Nephron (organoid): ENCODE measurements around the gene UBAP2L.

Experiments used
- H3K27ac Mint-ChIP-seq, 3 experiments: 2 replicates each; pipeline ENCODE4 v1.8.0; 2020; ENCODE audit warnings: mixed read lengths in 3 of 3, mild to moderate bottlenecking in 2 of 3, moderate library complexity in 1 of 3
- H3K27me3 Mint-ChIP-seq: 2 replicates; pipeline ENCODE4 v1.8.0; 2021; ENCODE audit warnings: low read depth, mild to moderate bottlenecking, moderate library complexity, mixed read lengths
- H3K36me3 Mint-ChIP-seq: 2 replicates; pipeline ENCODE4 v1.8.0; 2020; ENCODE audit warnings: low read depth, mixed read lengths
- H3K4me1 Mint-ChIP-seq: 2 replicates; pipeline ENCODE4 v1.8.0; 2020; ENCODE audit warnings: mixed read lengths
- H3K4me3 Mint-ChIP-seq, 3 experiments: 2 replicates each; pipeline ENCODE4 v1.8.0; 2020; ENCODE audit warnings: mild to moderate bottlenecking in 3 of 3, mixed read lengths in 3 of 3, moderate library complexity in 2 of 3
- H3K9me3 Mint-ChIP-seq: 2 replicates; pipeline ENCODE4 v1.8.0; 2020; ENCODE audit warnings: mixed read lengths
- TF ChIP-seq, protein P1 (sequence below), 3 experiments: fragments of 200-600 bp; sonication (generic); IDR thresholded peaks; one replicate each; pipeline ENCODE4 v1.5.0; 2021; ENCODE audit warnings: antibody characterized with exemption in 3 of 3; ENCODE audit not compliant: unreplicated experiment in 3 of 3

Gene UBAP2L

DNA sequence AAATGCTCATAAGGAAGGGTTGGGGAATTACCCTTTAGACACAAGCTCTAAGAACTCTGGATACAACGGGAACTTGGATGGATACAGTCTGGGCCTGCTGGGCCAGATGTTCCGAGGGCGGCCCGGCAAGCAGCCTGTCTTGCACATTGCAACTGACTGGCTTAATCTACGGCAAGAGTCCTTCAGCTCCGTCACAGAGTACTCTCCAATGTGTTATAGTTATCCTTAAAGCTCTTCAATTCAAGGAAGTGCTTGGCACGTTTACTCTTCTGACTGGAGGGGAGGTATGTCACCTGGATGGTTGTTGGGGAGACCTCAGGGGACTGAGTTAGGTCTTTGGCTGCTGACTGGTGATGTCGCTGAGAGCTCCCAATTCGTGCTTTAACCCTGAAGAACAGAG lies 13.5 kb upstream of the UBAP2L start:
- Mint-ChIP-seq H3K4me1 (no peaks in the 10 kb centered on the region), H3K27ac (no peak overlapping the region), H3K27me3 (no peaks in the 10 kb centered on the region), H3K36me3 (peaks cover 52% of the 10 kb centered on the region), H3K9me3 (no peaks in the 10 kb centered on the region), H3K4me3 (no peak overlapping the region)
- TF ChIP-seq, protein P1, sequence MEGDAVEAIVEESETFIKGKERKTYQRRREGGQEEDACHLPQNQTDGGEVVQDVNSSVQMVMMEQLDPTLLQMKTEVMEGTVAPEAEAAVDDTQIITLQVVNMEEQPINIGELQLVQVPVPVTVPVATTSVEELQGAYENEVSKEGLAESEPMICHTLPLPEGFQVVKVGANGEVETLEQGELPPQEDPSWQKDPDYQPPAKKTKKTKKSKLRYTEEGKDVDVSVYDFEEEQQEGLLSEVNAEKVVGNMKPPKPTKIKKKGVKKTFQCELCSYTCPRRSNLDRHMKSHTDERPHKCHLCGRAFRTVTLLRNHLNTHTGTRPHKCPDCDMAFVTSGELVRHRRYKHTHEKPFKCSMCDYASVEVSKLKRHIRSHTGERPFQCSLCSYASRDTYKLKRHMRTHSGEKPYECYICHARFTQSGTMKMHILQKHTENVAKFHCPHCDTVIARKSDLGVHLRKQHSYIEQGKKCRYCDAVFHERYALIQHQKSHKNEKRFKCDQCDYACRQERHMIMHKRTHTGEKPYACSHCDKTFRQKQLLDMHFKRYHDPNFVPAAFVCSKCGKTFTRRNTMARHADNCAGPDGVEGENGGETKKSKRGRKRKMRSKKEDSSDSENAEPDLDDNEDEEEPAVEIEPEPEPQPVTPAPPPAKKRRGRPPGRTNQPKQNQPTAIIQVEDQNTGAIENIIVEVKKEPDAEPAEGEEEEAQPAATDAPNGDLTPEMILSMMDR (IDR thresholded peaks at IDR 0.05; ENCODE audit: unreplicated experiment in 3 of 3), result no peak

DNA sequence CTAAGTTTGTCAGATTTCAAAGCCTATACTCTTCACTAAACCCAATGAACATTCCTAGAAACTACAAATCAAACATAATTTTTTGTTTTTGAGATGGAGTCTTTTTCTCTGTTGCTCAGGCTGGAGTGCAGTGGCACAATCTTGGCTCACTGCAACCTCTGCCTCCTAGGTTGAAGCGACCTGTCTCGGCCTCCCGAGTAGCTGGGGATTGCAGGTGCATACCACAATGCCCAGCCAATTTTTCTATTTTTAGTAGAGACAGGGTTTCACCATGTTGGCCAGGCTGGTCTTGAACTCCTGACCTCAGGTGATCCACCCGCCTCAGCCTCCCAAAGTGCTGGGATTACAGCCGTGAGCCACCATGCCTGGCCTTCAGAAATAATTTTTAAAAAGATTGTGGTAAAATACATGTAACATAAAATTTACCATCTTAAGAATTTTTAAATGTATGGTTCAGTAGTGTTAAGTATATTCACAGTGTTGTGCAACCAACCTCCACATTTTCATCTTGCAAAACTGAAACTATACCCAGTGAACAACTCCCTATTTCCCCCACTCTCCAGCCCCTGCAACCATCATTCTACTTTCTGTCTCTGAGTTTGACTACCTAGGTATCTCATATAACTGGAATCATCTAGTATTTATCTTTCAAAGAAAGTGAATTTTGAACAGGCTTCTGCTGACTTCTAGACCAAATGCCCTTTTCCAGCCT lies 11.9 kb upstream of the UBAP2L start:
- H3K4me3 Mint-ChIP-seq, result no peak overlapping the region
- H3K4me1 Mint-ChIP-seq, result no peaks in the 10 kb centered on the region
- TF ChIP-seq, protein P1 (IDR thresholded peaks at IDR 0.05; ENCODE audit: unreplicated experiment in 3 of 3), result no peak
- peaks cover 66% of the 10 kb centered on the region for H3K36me3 Mint-ChIP-seq
- H3K27me3 Mint-ChIP-seq, result no peaks in the 10 kb centered on the region
- no peaks in the 10 kb centered on the region for H3K9me3 Mint-ChIP-seq
- H3K27ac Mint-ChIP-seq, result no peak overlapping the region

DNA sequence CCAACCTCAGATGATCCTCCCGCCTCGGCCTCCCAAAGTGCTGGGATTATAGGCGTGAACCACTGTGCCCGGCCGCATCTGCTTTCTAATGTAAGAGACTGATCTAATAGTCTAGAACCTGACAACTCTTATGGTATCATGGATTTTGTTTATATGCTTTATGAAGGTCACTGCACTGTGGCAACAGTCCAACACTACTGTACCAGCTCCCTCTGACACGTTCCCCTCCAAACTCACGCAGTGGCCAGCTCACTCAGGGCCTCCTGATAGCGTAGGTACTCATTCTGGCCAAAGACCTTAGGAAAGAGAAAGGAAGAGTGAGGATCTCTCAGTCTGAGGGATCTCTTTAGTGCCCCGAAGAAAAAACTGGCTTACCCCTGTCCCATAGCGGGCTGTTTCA lies 8.7 kb upstream of the UBAP2L start:
- H3K9me3 Mint-ChIP-seq, result no peaks in the 10 kb centered on the region
- TF ChIP-seq, protein P1 (IDR thresholded peaks at IDR 0.05; ENCODE audit: unreplicated experiment in 3 of 3), result no peak
- peaks cover 68% of the 10 kb centered on the region for H3K36me3 Mint-ChIP-seq
- H3K27ac Mint-ChIP-seq, result no peak overlapping the region
- no peaks in the 10 kb centered on the region for H3K27me3 Mint-ChIP-seq
- H3K4me3 Mint-ChIP-seq, result no peak overlapping the region
- no peaks in the 10 kb centered on the region for H3K4me1 Mint-ChIP-seq

DNA sequence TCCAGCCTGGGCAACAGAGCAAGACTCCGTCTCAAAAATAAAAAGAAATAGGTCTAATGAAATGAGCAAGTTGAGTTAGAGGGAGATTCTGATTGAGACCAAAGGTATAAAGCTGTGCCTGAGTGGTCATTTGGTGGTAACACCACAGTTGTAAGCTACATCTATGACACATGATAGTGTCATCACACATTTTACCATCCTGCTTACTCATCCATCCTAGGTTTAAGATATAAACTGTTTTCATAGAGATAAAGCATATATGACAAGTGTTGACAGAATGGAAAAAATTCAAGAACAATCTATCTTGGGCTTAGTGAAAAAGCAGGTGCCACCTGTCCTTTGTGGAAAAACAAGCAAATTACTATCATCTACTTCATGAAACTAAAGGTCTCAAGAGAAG lies 7.5 kb upstream of the UBAP2L start:
- H3K4me1 Mint-ChIP-seq, result peaks cover 4% of the 10 kb centered on the region
- no peak overlapping the region for H3K27ac Mint-ChIP-seq
- peaks cover 72% of the 10 kb centered on the region for H3K36me3 Mint-ChIP-seq
- no peak overlapping the region for H3K4me3 Mint-ChIP-seq
- TF ChIP-seq, protein P1 (IDR thresholded peaks at IDR 0.05; ENCODE audit: unreplicated experiment in 3 of 3), result no peak
- no peaks in the 10 kb centered on the region for H3K27me3 Mint-ChIP-seq
- H3K9me3 Mint-ChIP-seq, result no peaks in the 10 kb centered on the region

DNA sequence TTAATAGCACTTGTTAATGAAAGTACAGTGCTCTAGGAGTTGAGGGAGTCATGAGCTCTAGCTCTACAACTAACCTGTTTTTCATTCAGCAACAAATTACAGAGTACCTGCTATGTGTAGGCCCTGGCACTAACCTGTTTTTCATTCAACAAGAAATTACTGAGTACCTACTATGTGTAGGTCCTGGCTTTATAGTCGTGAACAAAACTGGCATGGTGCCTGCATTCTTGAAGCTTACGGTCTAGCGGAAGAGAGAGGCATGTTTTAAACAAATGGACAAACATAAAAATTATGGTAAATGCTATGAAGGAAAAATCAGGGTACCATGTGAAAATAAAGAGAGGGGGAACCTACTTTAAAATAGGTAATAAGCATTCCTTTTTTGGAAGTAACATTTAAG lies 2.2 kb upstream of the UBAP2L start:
- TF ChIP-seq, protein P1 (IDR thresholded peaks at IDR 0.05; ENCODE audit: unreplicated experiment in 3 of 3), result no peak
- Mint-ChIP-seq H3K27me3 (no peaks in the 10 kb centered on the region), H3K27ac (peak overlapping the region; percentile 90 to 100 (median 97)), H3K4me1 (peaks cover 32% of the 10 kb centered on the region), H3K4me3 (peak overlapping the region; percentile 95 to 99 (median 99)), H3K9me3 (no peaks in the 10 kb centered on the region), H3K36me3 (peaks cover 46% of the 10 kb centered on the region)

DNA sequence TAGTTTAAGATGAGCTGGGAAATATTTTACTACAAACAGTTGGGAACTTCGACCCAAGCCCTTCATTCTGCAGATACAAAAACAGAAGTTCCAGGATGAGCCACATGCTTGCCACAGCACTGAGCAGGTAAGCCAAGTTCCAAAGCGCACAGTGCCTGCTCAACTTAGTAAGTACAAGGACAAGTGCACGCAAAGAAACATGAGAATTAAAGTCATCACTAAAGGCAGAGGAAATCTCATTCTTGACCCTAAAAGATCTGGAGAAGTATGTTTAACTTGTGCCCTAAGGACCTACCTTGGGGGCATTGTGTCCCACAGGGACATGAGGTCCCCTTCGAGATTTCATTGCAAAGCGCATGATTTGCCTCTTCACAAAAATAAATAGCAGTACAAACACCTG lies 1.2 kb upstream of the UBAP2L start:
- peaks cover 42% of the 10 kb centered on the region for H3K4me1 Mint-ChIP-seq
- H3K4me3 Mint-ChIP-seq, result peak overlapping the region; percentile 95 to 99 (median 99)
- H3K27ac Mint-ChIP-seq, result peak overlapping the region; percentile 90 to 100 (median 97)
- H3K36me3 Mint-ChIP-seq, result peaks cover 38% of the 10 kb centered on the region
- H3K27me3 Mint-ChIP-seq, result no peaks in the 10 kb centered on the region
- H3K9me3 Mint-ChIP-seq, result no peaks in the 10 kb centered on the region
- TF ChIP-seq, protein P1 (IDR thresholded peaks at IDR 0.05; ENCODE audit: unreplicated experiment in 3 of 3), result no peak
